Measurements from ENCODE around the gene DMAC1.

The DMAC1 gene

GRCh38 chr9:7799944-7800285 lies 337 bp upstream of the DMAC1 start:
- Histone ChIP-seq H3K9me3 (ENCODE audit: control insufficient read depth, insufficient read depth, low read length) (no peaks in the 10 kb centered on the region), H3K4me1 (ENCODE audit: insufficient read depth, low read length) (peaks cover 11% of the 10 kb centered on the region; the same call in 1 of the 2 replicates), H3K36me3 (ENCODE audit: insufficient read depth, low read length) (peaks cover 4% of the 10 kb centered on the region; the same call in 1 of the 2 replicates), H3K9ac (ENCODE audit: low read depth, low read length) (peak overlapping the region; percentile 91; the same call in 1 of the 2 replicates)

GRCh38 chr9:7794196-7794595 lies 5.4 kb downstream of the DMAC1 start:
- H3K4me1 ChIP-seq (ENCODE audit: insufficient read depth, low read length) = peaks cover 5% of the 10 kb centered on the region; the same call in 1 of the 2 replicates
- H3K36me3 ChIP-seq (ENCODE audit: insufficient read depth, low read length) = peaks cover 7% of the 10 kb centered on the region; the same call in 1 of the 2 replicates
- H3K9ac ChIP-seq (ENCODE audit: low read depth, low read length) = no peak overlapping the region
- H3K9me3 ChIP-seq (ENCODE audit: control insufficient read depth, insufficient read depth, low read length) = no peaks in the 10 kb centered on the region

GRCh38 chr9:7791394-7791793 lies 8.2 kb downstream of the DMAC1 start:
- Histone ChIP-seq H3K9me3 (ENCODE audit: control insufficient read depth, insufficient read depth, low read length) (no peaks in the 10 kb centered on the region), H3K9ac (ENCODE audit: low read depth, low read length) (no peak overlapping the region), H3K36me3 (ENCODE audit: insufficient read depth, low read length) (peaks cover 11% of the 10 kb centered on the region; the same call in 1 of the 2 replicates), H3K4me1 (ENCODE audit: insufficient read depth, low read length) (no peaks in the 10 kb centered on the region)

GRCh38 chr9:7790819-7791182 lies 8.8 kb downstream of the DMAC1 start:
- no peak overlapping the region for H3K9ac ChIP-seq (ENCODE audit: low read depth, low read length)
- H3K36me3 ChIP-seq (ENCODE audit: insufficient read depth, low read length) = peaks cover 11% of the 10 kb centered on the region; the same call in 1 of the 2 replicates
- H3K4me1 ChIP-seq (ENCODE audit: insufficient read depth, low read length) = no peaks in the 10 kb centered on the region
- no peaks in the 10 kb centered on the region for H3K9me3 ChIP-seq (ENCODE audit: control insufficient read depth, insufficient read depth, low read length)

- H3K9ac ChIP-seq (ENCODE audit: low read depth, low read length) = no peak overlapping the region
- H3K36me3 ChIP-seq (ENCODE audit: insufficient read depth, low read length) = peaks cover 7% of the 10 kb centered on the region; the same call in 1 of the 2 replicates
Measured at GRCh38 chr9:7790022-7790818, 9.4 kb downstream of the DMAC1 start.

GRCh38 chr9:7788772-7789171 lies 10.8 kb downstream of the DMAC1 start:
- H3K36me3 ChIP-seq (ENCODE audit: insufficient read depth, low read length) = peaks cover 7% of the 10 kb centered on the region; the same call in 1 of the 2 replicates
- no peaks in the 10 kb centered on the region for H3K9me3 ChIP-seq (ENCODE audit: control insufficient read depth, insufficient read depth, low read length)
- no peaks in the 10 kb centered on the region for H3K4me1 ChIP-seq (ENCODE audit: insufficient read depth, low read length)
- H3K9ac ChIP-seq (ENCODE audit: low read depth, low read length) = no peak overlapping the region

More at GRCh38 chr9:7790022-7790818, 9.4 kb downstream of the DMAC1 start:
- no peaks in the 10 kb centered on the region for H3K9me3 ChIP-seq (ENCODE audit: control insufficient read depth, insufficient read depth, low read length)
- H3K4me1 ChIP-seq (ENCODE audit: insufficient read depth, low read length) = no peaks in the 10 kb centered on the region

- Histone ChIP-seq H3K4me1 (ENCODE audit: insufficient read depth, low read length) (no peaks in the 10 kb centered on the region), H3K9me3 (ENCODE audit: control insufficient read depth, insufficient read depth, low read length) (no peaks in the 10 kb centered on the region), H3K36me3 (ENCODE audit: insufficient read depth, low read length) (peaks cover 4% of the 10 kb centered on the region; the same call in 1 of the 2 replicates), H3K9ac (ENCODE audit: low read depth, low read length) (no peak overlapping the region)
Measured at GRCh38 chr9:7785813-7786212, 13.8 kb downstream of the DMAC1 start.

- Histone ChIP-seq H3K9ac (ENCODE audit: low read depth, low read length) (no peak overlapping the region), H3K36me3 (ENCODE audit: insufficient read depth, low read length) (peaks cover 4% of the 10 kb centered on the region; the same call in 1 of the 2 replicates), H3K4me1 (ENCODE audit: insufficient read depth, low read length) (no peaks in the 10 kb centered on the region), H3K9me3 (ENCODE audit: control insufficient read depth, insufficient read depth, low read length) (no peaks in the 10 kb centered on the region)
Measured at GRCh38 chr9:7784472-7784871, 15.1 kb downstream of the DMAC1 start.

- Histone ChIP-seq H3K36me3 (ENCODE audit: insufficient read depth, low read length) (peaks cover 4% of the 10 kb centered on the region; the same call in 1 of the 2 replicates), H3K9ac (ENCODE audit: low read depth, low read length) (no peak overlapping the region), H3K9me3 (ENCODE audit: control insufficient read depth, insufficient read depth, low read length) (no peaks in the 10 kb centered on the region), H3K4me1 (ENCODE audit: insufficient read depth, low read length) (no peaks in the 10 kb centered on the region)
Measured at GRCh38 chr9:7783635-7784063, 15.9 kb downstream of the DMAC1 start.

- no peaks in the 10 kb centered on the region for H3K4me1 ChIP-seq (ENCODE audit: insufficient read depth, low read length)
- H3K9ac ChIP-seq (ENCODE audit: low read depth, low read length) = no peak overlapping the region
- H3K9me3 ChIP-seq (ENCODE audit: control insufficient read depth, insufficient read depth, low read length) = no peaks in the 10 kb centered on the region
- H3K36me3 ChIP-seq (ENCODE audit: insufficient read depth, low read length) = peaks cover 4% of the 10 kb centered on the region; the same call in 1 of the 2 replicates
Measured at GRCh38 chr9:7782400-7783120, 17.0 kb downstream of the DMAC1 start.

- no peak overlapping the region for H3K9ac ChIP-seq (ENCODE audit: low read depth, low read length)
- H3K36me3 ChIP-seq (ENCODE audit: insufficient read depth, low read length) = no peaks in the 10 kb centered on the region
- H3K4me1 ChIP-seq (ENCODE audit: insufficient read depth, low read length) = no peaks in the 10 kb centered on the region
- H3K9me3 ChIP-seq (ENCODE audit: control insufficient read depth, insufficient read depth, low read length) = no peaks in the 10 kb centered on the region
Measured at GRCh38 chr9:7780261-7780988, 19.2 kb downstream of the DMAC1 start.

- Histone ChIP-seq H3K4me1 (ENCODE audit: insufficient read depth, low read length) (no peaks in the 10 kb centered on the region), H3K36me3 (ENCODE audit: insufficient read depth, low read length) (no peaks in the 10 kb centered on the region), H3K9ac (ENCODE audit: low read depth, low read length) (no peak overlapping the region), H3K9me3 (ENCODE audit: control insufficient read depth, insufficient read depth, low read length) (no peaks in the 10 kb centered on the region)
Measured at GRCh38 chr9:7778851-7779600, 20.6 kb downstream of the DMAC1 start.

- no peak overlapping the region for H3K9ac ChIP-seq (ENCODE audit: low read depth, low read length)
- H3K4me1 ChIP-seq (ENCODE audit: insufficient read depth, low read length) = no peaks in the 10 kb centered on the region
- H3K9me3 ChIP-seq (ENCODE audit: control insufficient read depth, insufficient read depth, low read length) = no peaks in the 10 kb centered on the region
- H3K36me3 ChIP-seq (ENCODE audit: insufficient read depth, low read length) = no peaks in the 10 kb centered on the region
Measured at GRCh38 chr9:7777771-7778170, 21.8 kb downstream of the DMAC1 start.

GRCh38 chr9:7770111-7770510 lies 29.5 kb downstream of the DMAC1 start:
- Histone ChIP-seq H3K9me3 (ENCODE audit: control insufficient read depth, insufficient read depth, low read length) (no peaks in the 10 kb centered on the region), H3K4me1 (ENCODE audit: insufficient read depth, low read length) (no peaks in the 10 kb centered on the region), H3K36me3 (ENCODE audit: insufficient read depth, low read length) (no peaks in the 10 kb centered on the region), H3K9ac (ENCODE audit: low read depth, low read length) (no peak overlapping the region)
